ENCODE data around the gene PLA2G15. TPM values are rescaled to one million over a fixed set of nuclear protein-coding genes. Genes with fewer than 3 reads are reported as not detected.

PLA2G15 gene
- total RNA-seq, 3 donors from 2014 or later (not counting 1 experiment from before 2014, with no cell fraction given) = 5.6 to 13.0 (median 12.7) TPM

- intact Hi-C loops (cut with micrococcal nuclease) = no loop called here
- peak overlapping the region; percentile 99 for H3K4me3 Mint-ChIP-seq
- Histone ChIP-seq H3K9me3 (ENCODE audit: control insufficient read depth, insufficient read depth, low read length) (no peaks in the 10 kb centered on the region), H3K27me3 (ENCODE audit: control insufficient read depth, insufficient read depth, low read length) (no peaks in the 10 kb centered on the region), H3K4me1 (ENCODE audit: control insufficient read depth, insufficient read depth, low read length) (peaks cover 35% of the 10 kb centered on the region), H3K27ac (ENCODE audit: low read length) (no peak overlapping the region), H3K4me3 (ENCODE audit: low read length) (no peak overlapping the region), H3K36me3 (ENCODE audit: control insufficient read depth, insufficient read depth, low read length) (no peaks in the 10 kb centered on the region)
- H3K9me3 Mint-ChIP-seq = no peaks in the 10 kb centered on the region
- DNase-seq = no peak
- peaks cover 11 to 26% of the 10 kb centered on the region in 2 donors for H3K4me1 Mint-ChIP-seq
- no peak for ATAC-seq
- no peak for TF ChIP-seq CTCF (IDR thresholded peaks at IDR 0.05)
- no peaks in the 10 kb centered on the region for H3K36me3 Mint-ChIP-seq
- 94% methylated on average over 7 of the region's 7 CpGs for WGBS (ENCODE audit: insufficient coverage)
- H3K27ac Mint-ChIP-seq = peak overlapping the region in 1 of 2 donors; percentile 91
- H3K27me3 Mint-ChIP-seq (ENCODE audit: low read depth in 2 of 2) = no peaks in the 10 kb centered on the region
These were observed 948 bp downstream of the PLA2G15 start for GRCh38 chr16:68246121-68246520.

- ATAC-seq = no peak
- Histone ChIP-seq H3K4me3 (ENCODE audit: low read length) (no peak overlapping the region), H3K27ac (ENCODE audit: low read length) (no peak overlapping the region), H3K36me3 (ENCODE audit: control insufficient read depth, insufficient read depth, low read length) (no peaks in the 10 kb centered on the region), H3K4me1 (ENCODE audit: control insufficient read depth, insufficient read depth, low read length) (peaks cover 35% of the 10 kb centered on the region), H3K9me3 (ENCODE audit: control insufficient read depth, insufficient read depth, low read length) (no peaks in the 10 kb centered on the region), H3K27me3 (ENCODE audit: control insufficient read depth, insufficient read depth, low read length) (no peaks in the 10 kb centered on the region)
- no peak for TF ChIP-seq CTCF (IDR thresholded peaks at IDR 0.05)
- H3K4me1 Mint-ChIP-seq = peaks cover 11 to 26% of the 10 kb centered on the region in 2 donors
- H3K4me3 Mint-ChIP-seq = no peak overlapping the region
- intact Hi-C loops (cut with micrococcal nuclease) = no loop called here
- no peaks in the 10 kb centered on the region for H3K27me3 Mint-ChIP-seq (ENCODE audit: low read depth in 2 of 2)
- H3K9me3 Mint-ChIP-seq = no peaks in the 10 kb centered on the region
- 96% methylated on average over 5 of the region's 5 CpGs for WGBS (ENCODE audit: insufficient coverage)
- H3K36me3 Mint-ChIP-seq = no peaks in the 10 kb centered on the region
- no peak for DNase-seq
- H3K27ac Mint-ChIP-seq = no peak overlapping the region
These were observed 1.5 kb downstream of the PLA2G15 start for GRCh38 chr16:68246666-68247065.

- intact Hi-C loops (cut with micrococcal nuclease) = no loop called here
- Mint-ChIP-seq H3K36me3 (no peaks in the 10 kb centered on the region), H3K4me1 (peaks cover 11 to 26% of the 10 kb centered on the region in 2 donors), H3K9me3 (no peaks in the 10 kb centered on the region), H3K4me3 (no peak overlapping the region), H3K27me3 (ENCODE audit: low read depth in 2 of 2) (no peaks in the 10 kb centered on the region), H3K27ac (peak overlapping the region in 1 of 2 donors; percentile 63)
- no peak for TF ChIP-seq CTCF (IDR thresholded peaks at IDR 0.05)
- H3K27ac ChIP-seq (ENCODE audit: low read length) = no peak overlapping the region
- H3K4me3 ChIP-seq (ENCODE audit: low read length) = no peak overlapping the region
- no peaks in the 10 kb centered on the region for H3K27me3 ChIP-seq (ENCODE audit: control insufficient read depth, insufficient read depth, low read length)
- peaks cover 3% of the 10 kb centered on the region for H3K36me3 ChIP-seq (ENCODE audit: control insufficient read depth, insufficient read depth, low read length)
- H3K9me3 ChIP-seq (ENCODE audit: control insufficient read depth, insufficient read depth, low read length) = no peaks in the 10 kb centered on the region
- WGBS (ENCODE audit: insufficient coverage) = 75% methylated on average over 4 of the region's 4 CpGs
- ATAC-seq (no peak), DNase-seq (no peak)
- peaks cover 35% of the 10 kb centered on the region for H3K4me1 ChIP-seq (ENCODE audit: control insufficient read depth, insufficient read depth, low read length)
These were observed 2.2 kb downstream of the PLA2G15 start for GRCh38 chr16:68247400-68247799.

- peak overlapping the region; percentile 9 for H3K4me3 Mint-ChIP-seq
These were observed 2.8 kb downstream of the PLA2G15 start for GRCh38 chr16:68247932-68248331.

More at GRCh38 chr16:68247932-68248331, 2.8 kb downstream of the PLA2G15 start:
- no peak for TF ChIP-seq CTCF (IDR thresholded peaks at IDR 0.05)
- no peak for DNase-seq
- Mint-ChIP-seq H3K27me3 (ENCODE audit: low read depth in 2 of 2) (no peaks in the 10 kb centered on the region), H3K27ac (peak overlapping the region in 1 of 2 donors; percentile 63), H3K36me3 (no peaks in the 10 kb centered on the region), H3K4me1 (peaks cover 11 to 26% of the 10 kb centered on the region in 2 donors), H3K9me3 (no peaks in the 10 kb centered on the region)
- 89% methylated on average over 3 of the region's 4 CpGs for WGBS (ENCODE audit: insufficient coverage)
- Histone ChIP-seq H3K27ac (ENCODE audit: low read length) (no peak overlapping the region), H3K4me3 (ENCODE audit: low read length) (no peak overlapping the region), H3K27me3 (ENCODE audit: control insufficient read depth, insufficient read depth, low read length) (no peaks in the 10 kb centered on the region), H3K4me1 (ENCODE audit: control insufficient read depth, insufficient read depth, low read length) (peaks cover 35% of the 10 kb centered on the region), H3K36me3 (ENCODE audit: control insufficient read depth, insufficient read depth, low read length) (peaks cover 3% of the 10 kb centered on the region), H3K9me3 (ENCODE audit: control insufficient read depth, insufficient read depth, low read length) (no peaks in the 10 kb centered on the region)
- no peak for ATAC-seq
- intact Hi-C loops (cut with micrococcal nuclease) = no loop called here
